PC-3 (cell line): ENCODE results near the gene ESF1. TPM values are rescaled to one million over a fixed set of nuclear protein-coding genes. Genes with fewer than 3 reads are reported as not detected.

Experiments used
- ATAC-seq: fragments of 200-7000 bp; cut with Tn5 transposase; 2 replicates; pipeline ENCODE4 v1.9.1; 2020; ENCODE audit warnings: mild to moderate bottlenecking, moderate library complexity
- BruUV-seq: library from RNA; stranded (reverse); fragments of 400-500 nt; replicated peaks from 2 replicates; lab custom pipeline; 2021; lab: Mats Ljungman, UMichigan
- CTCF ChIA-PET: fragments of 300-600 bp; sonication (Branson Sonifier 250); formaldehyde crosslinking; loops from one replicate; lab custom pipeline; 2022; ENCODE audit warnings: antibody characterized with exemption; lab: Charles Lee
- POLR2A ChIA-PET: fragments of 300-600 bp; sonication (Branson Sonifier 250); formaldehyde crosslinking; loops from one replicate; lab custom pipeline; 2022; ENCODE audit warnings: antibody characterized with exemption; ENCODE audit not compliant: unreplicated experiment; lab: Charles Lee
- DNase-seq: peaks from one replicate; pipeline ENCODE4 v3.0.0-alpha.2; 2015
- H2AFZ ChIP-seq: fragments of 300-600 bp; sonication (generic); 2 replicates; pipeline ENCODE4 v1.6.0; 2016; ENCODE audit warnings: antibody characterized with exemption, low read length
- H3F3A ChIP-seq: fragments of 300-600 bp; sonication (generic); one replicate; pipeline ENCODE4 v1.6.0; 2017; ENCODE audit warnings: antibody characterized with exemption, low read length, control low read depth, mild to moderate bottlenecking; ENCODE audit not compliant: unreplicated experiment
- H3K27ac ChIP-seq: fragments of 300-600 bp; sonication (generic); 2 replicates; pipeline ENCODE4 v1.5.1; 2016; ENCODE audit warnings: mild to moderate bottlenecking, low read length
- H3K27me3 ChIP-seq: fragments of 300-600 bp; sonication (generic); 2 replicates; pipeline ENCODE4 v1.6.1; 2016; ENCODE audit warnings: low read length, mixed read lengths
- H3K36me3 ChIP-seq: fragments of 300-600 bp; sonication (generic); 2 replicates; pipeline ENCODE4 v1.6.1; 2016; ENCODE audit warnings: low read depth, mixed run types, low read length, mixed read lengths
- H3K4me1 ChIP-seq: fragments of 300-600 bp; sonication (generic); 2 replicates; pipeline ENCODE4 v1.5.1; 2016; ENCODE audit warnings: low read length; ENCODE audit not compliant: insufficient read depth
- H3K4me2 ChIP-seq: fragments of 300-600 bp; sonication (generic); 2 replicates; pipeline ENCODE4 v1.6.0; 2016; ENCODE audit warnings: low read length
- H3K4me3 ChIP-seq: fragments of 300-600 bp; sonication (generic); 2 replicates; pipeline ENCODE4 v1.5.1; 2016; ENCODE audit warnings: mild to moderate bottlenecking, low read length, mixed read lengths
- H3K79me2 ChIP-seq: fragments of 300-600 bp; sonication (generic); 2 replicates; pipeline ENCODE4 v1.6.1; 2017; ENCODE audit warnings: low read length, mixed read lengths
- H3K9ac ChIP-seq: fragments of 300-600 bp; sonication (generic); 2 replicates; pipeline ENCODE4 v1.6.0; 2016; ENCODE audit warnings: mild to moderate bottlenecking, low read length
- H3K9me2 ChIP-seq: fragments of 300-600 bp; sonication (generic); replicated peaks from 2 replicates; pipeline ENCODE4 v1.6.1; 2016; ENCODE audit warnings: mixed run types, low read length, mixed read lengths
- H3K9me3 ChIP-seq: fragments of 300-600 bp; sonication (generic); 2 replicates; pipeline ENCODE4 v1.6.1; 2016; ENCODE audit warnings: low read length, mixed read lengths
- H4K20me1 ChIP-seq: fragments of 300-600 bp; sonication (generic); 2 replicates; pipeline ENCODE4 v1.6.1; 2016; ENCODE audit warnings: low read length, mixed read lengths
- CTCF ChIP-seq: fragments of 300-600 bp; sonication (generic); conservative IDR thresholded peaks from 2 replicates; pipeline ENCODE4 v1.5.1; 2017; ENCODE audit warnings: antibody characterized with exemption, low read depth, mild to moderate bottlenecking, low read length
- EZH2 ChIP-seq: fragments of 300-600 bp; sonication (generic); IDR thresholded peaks from one replicate; pipeline ENCODE4 v1.6.1; 2017; ENCODE audit warnings: antibody characterized with exemption, mild to moderate bottlenecking, low read length; ENCODE audit not compliant: unreplicated experiment
- EZH2phosphoT487 ChIP-seq: fragments of 300-600 bp; sonication (generic); IDR thresholded peaks from 2 replicates; pipeline ENCODE4 v1.6.1; 2018; ENCODE audit warnings: mild to moderate bottlenecking, antibody characterized with exemption, low read length, borderline replicate concordance
- intact Hi-C: fragments of 100-400 bp; cut with micrococcal nuclease; formaldehyde crosslinking; loops from 2 replicates; pipeline ENCODE4 v1.9.0; 2023
- total RNA-seq: library from RNA; depleted of rRNA; stranded (reverse); fragments of >200 nt; gene quantifications from 2 replicates; pipeline ENCODE4 v1.2.3, GENCODE V29; 2014

Gene ESF1
- total RNA-seq, 1 experiment from 2014 or later = 13.7 TPM

GRCh38 chr20:13810446-13810845, 25.7 kb upstream of the ESF1 start:
- DNase-seq = no peak
- CTCF ChIA-PET = no interaction called here
- H3K36me3 ChIP-seq = peaks cover 72% of the 10 kb centered on the region
- no peaks in the 10 kb centered on the region for H3K79me2 ChIP-seq
- no peaks in the 10 kb centered on the region for H3F3A ChIP-seq
- H3K4me3 ChIP-seq = no peak overlapping the region
- H3K27me3 ChIP-seq = no peaks in the 10 kb centered on the region
- no peak overlapping the region for H3K27ac ChIP-seq
- TF ChIP-seq EZH2 (no peak), EZH2phosphoT487 (no peak)
- no TSS peak for BruUV-seq
- POLR2A ChIA-PET = no interaction called here
- H3K9me3 ChIP-seq = no peaks in the 10 kb centered on the region
- no peak overlapping the region for H3K4me2 ChIP-seq
- H3K9ac ChIP-seq = no peak overlapping the region
- H2AFZ ChIP-seq = no peak overlapping the region
- intact Hi-C loops = no loop called here
- no peaks in the 10 kb centered on the region for H4K20me1 ChIP-seq
- ATAC-seq = no peak
- no peaks in the 10 kb centered on the region for H3K4me1 ChIP-seq
- H3K9me2 ChIP-seq = no peaks in the 10 kb centered on the region

- intact Hi-C loops = no loop called here
- Histone ChIP-seq H3K27me3 (no peaks in the 10 kb centered on the region), H4K20me1 (no peaks in the 10 kb centered on the region), H3K9me3 (no peaks in the 10 kb centered on the region), H3K9me2 (no peaks in the 10 kb centered on the region), H3F3A (no peaks in the 10 kb centered on the region), H3K4me1 (no peaks in the 10 kb centered on the region), H3K4me3 (no peak overlapping the region), H3K36me3 (peaks cover 70% of the 10 kb centered on the region), H3K79me2 (no peaks in the 10 kb centered on the region), H3K27ac (no peak overlapping the region), H2AFZ (no peak overlapping the region), H3K9ac (no peak overlapping the region), H3K4me2 (no peak overlapping the region)
- BruUV-seq = no TSS peak
- TF ChIP-seq EZH2 (no peak), CTCF (no peak), EZH2phosphoT487 (no peak)
- no peak for ATAC-seq
- ChIA-PET CTCF (no interaction called here), POLR2A (no interaction called here)
- no peak for DNase-seq
Measured at GRCh38 chr20:13809855-13810254, 25.1 kb upstream of the ESF1 start.

- ChIA-PET POLR2A (no interaction called here), CTCF (no interaction called here)
- Histone ChIP-seq H3K9me3 (no peaks in the 10 kb centered on the region), H3K27ac (no peak overlapping the region), H3K27me3 (no peaks in the 10 kb centered on the region), H3K9me2 (no peaks in the 10 kb centered on the region), H2AFZ (no peak overlapping the region), H4K20me1 (no peaks in the 10 kb centered on the region), H3K4me2 (no peak overlapping the region), H3K9ac (no peak overlapping the region), H3K4me3 (no peak overlapping the region), H3F3A (no peaks in the 10 kb centered on the region), H3K36me3 (peaks cover 70% of the 10 kb centered on the region), H3K79me2 (no peaks in the 10 kb centered on the region), H3K4me1 (no peaks in the 10 kb centered on the region)
- TF ChIP-seq CTCF (no peak), EZH2phosphoT487 (no peak), EZH2 (no peak)
- intact Hi-C loops = no loop called here
- ATAC-seq = no peak
- no peak for DNase-seq
- BruUV-seq = no TSS peak
Measured at GRCh38 chr20:13809373-13809772, 24.7 kb upstream of the ESF1 start.
